ENCODE results near the gene PLOD1.

GRCh38 chr1:12007204-12007603 is 72.7 kb downstream of the PLOD1 start:
- TF ChIP-seq CTCF (conservative IDR thresholded peaks at IDR 0.05): no peak
- TF ChIP-seq EZH2 (IDR thresholded peaks at IDR 0.05; ENCODE audit: low read depth): no peak
